ENCODE data around the gene B3GALT6.
A peak's percentile ranks its signal among the peaks of the same experiment; 100 is the strongest.

B3GALT6 gene

DNA sequence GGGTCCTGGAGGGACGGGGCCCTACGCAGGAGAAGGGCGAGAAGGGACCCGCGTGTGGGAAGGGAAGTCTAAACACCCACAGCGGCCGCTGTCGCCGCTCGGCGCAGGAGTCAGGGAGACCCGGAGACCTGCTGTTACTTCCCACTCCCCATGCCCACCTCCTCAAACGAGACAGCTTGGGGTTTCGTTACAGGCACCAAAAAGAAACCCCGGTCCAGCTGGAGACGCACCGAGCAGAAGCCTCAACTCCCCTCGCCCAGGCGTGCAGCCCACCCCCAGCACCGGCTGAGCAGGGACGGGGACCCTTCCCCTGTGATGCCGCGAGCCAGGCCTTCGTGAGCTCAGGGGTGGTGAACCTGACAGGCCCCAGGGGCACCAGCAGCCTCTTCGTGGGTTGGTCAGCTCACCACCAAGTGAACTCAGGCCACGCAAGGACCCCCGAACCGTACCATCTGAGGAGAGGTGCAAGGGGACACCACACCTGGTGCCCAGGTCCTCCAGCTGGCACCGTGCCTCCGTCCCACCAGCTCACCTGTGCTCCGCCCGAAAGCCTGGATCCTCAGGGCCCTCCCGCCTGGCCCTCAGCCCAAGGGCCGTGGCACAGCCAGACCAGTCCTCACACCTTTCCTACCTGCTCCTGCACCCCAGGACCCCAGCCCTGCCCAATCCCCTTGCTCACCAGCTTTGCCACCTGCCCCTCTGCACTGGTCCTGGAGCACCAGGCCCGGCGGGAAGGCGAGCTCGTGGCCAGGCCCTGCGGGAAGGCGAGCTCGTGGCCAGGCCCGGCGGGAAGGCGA lies 5.3 kb upstream of the B3GALT6 start:
- Mint-ChIP-seq H3K9me3 (no peaks in the 10 kb centered on the region), H3K27me3 (no peaks in the 10 kb centered on the region), H3K4me3 (no peak overlapping the region), H3K27ac (no peak overlapping the region), H3K36me3 (ENCODE audit: insufficient read depth) (peaks cover 43% of the 10 kb centered on the region), H3K4me1 (ENCODE audit: low read depth in 2 of 2) (peaks cover 30 to 34% of the 10 kb centered on the region in 2 donors)
- DNase-seq, result no peak
- ATAC-seq (replicated peaks), result no peak

DNA sequence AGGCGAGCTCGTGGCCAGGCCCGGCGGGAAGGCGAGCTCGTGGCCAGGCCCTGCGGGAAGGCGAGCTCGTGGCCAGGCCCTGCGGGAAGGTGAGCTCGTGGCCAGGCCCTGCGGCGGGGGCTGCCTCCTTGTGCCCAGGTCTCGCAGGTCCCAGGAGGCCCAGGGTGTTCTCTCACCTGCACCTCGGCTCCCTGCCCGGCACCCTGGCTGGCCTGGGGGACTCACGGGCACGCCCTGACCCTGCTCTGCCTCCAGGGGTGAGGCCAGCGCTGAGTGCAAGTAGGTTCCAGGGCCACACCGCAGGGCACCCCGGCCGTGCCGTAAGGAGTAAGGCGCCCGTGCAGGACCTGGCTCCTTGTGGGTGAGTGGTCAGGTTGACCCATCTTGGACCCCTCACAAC lies 4.7 kb upstream of the B3GALT6 start:
- no peaks in the 10 kb centered on the region for H3K27me3 Mint-ChIP-seq
- H3K27ac Mint-ChIP-seq, result no peak overlapping the region
- no peak for DNase-seq
- peaks cover 42% of the 10 kb centered on the region for H3K36me3 Mint-ChIP-seq (ENCODE audit: insufficient read depth)
- no peaks in the 10 kb centered on the region for H3K9me3 Mint-ChIP-seq
- H3K4me1 Mint-ChIP-seq (ENCODE audit: low read depth in 2 of 2), result peaks cover 27 to 33% of the 10 kb centered on the region in 2 donors
- ATAC-seq (replicated peaks), result no peak
- H3K4me3 Mint-ChIP-seq, result no peak overlapping the region

DNA sequence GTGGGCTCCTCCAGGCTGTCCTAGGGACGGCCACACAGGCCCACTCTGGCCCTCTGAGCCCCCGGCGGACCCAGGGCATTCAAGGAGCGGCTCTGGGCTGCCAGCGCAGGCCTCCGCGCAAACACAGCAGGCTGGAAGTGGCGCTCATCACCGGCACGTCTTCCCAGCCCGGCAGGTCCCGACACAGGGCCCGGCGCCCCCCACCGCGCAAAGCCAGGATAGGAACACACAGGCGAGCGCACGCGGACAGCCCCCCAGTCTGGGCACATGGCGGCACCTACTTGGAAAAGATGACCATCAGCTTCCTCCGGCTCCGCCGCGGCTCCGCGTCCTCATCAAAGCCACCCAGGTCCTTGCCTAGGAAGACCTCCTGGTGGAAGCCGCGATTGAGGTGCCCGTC lies 3.9 kb upstream of the B3GALT6 start:
- H3K4me3 Mint-ChIP-seq, result no peak overlapping the region
- no peak overlapping the region for H3K27ac Mint-ChIP-seq
- ATAC-seq (replicated peaks) (no peak), DNase-seq (no peak)
- H3K4me1 Mint-ChIP-seq (ENCODE audit: low read depth in 2 of 2), result peaks cover 27 to 29% of the 10 kb centered on the region in 2 donors
- H3K36me3 Mint-ChIP-seq (ENCODE audit: insufficient read depth), result peaks cover 38% of the 10 kb centered on the region
- H3K9me3 Mint-ChIP-seq, result no peaks in the 10 kb centered on the region
- H3K27me3 Mint-ChIP-seq, result no peaks in the 10 kb centered on the region

DNA sequence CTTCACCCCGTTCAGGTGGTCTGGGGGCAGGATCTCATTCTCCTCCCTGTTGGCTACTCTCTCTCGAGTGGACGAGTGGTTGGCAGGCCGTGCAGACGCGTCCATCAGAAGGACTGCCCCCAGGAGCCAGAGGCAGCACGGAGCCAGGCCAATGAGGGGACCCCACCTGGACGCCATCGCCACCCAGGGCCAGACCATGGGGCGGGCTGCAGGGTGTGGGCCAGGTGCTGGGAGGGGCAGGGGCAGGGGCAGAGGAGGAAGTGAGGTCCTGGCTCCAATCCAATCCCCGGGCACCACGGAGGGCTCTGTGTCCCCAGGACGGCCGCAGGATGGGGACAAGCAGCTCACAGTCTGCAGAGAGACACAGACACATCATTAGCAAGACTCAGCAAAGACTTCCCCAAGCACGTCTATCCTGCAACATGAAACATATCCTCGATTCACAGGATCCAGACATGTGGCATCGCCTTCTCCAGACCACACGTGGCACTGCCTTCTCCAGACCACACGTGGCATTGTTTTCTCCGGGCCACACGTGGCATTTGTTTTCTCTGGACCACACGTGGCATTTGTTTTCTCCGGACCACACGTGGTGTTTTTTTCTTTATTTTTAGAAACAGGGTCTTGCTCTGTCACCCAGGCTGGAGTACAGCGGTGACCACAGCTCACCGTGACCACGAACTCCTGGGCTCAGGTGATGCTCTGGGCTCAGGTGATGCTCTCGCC lies 3.3 kb upstream of the B3GALT6 start:
- Mint-ChIP-seq H3K36me3 (ENCODE audit: insufficient read depth) (peaks cover 34% of the 10 kb centered on the region), H3K4me3 (no peak overlapping the region), H3K27me3 (no peaks in the 10 kb centered on the region), H3K4me1 (ENCODE audit: low read depth in 2 of 2) (peaks cover 31% of the 10 kb centered on the region in 2 donors), H3K9me3 (no peaks in the 10 kb centered on the region), H3K27ac (peak overlapping the region in 1 of 2 donors; percentile 80)
- DNase-seq (no peak), ATAC-seq (replicated peaks) (no peak)

DNA sequence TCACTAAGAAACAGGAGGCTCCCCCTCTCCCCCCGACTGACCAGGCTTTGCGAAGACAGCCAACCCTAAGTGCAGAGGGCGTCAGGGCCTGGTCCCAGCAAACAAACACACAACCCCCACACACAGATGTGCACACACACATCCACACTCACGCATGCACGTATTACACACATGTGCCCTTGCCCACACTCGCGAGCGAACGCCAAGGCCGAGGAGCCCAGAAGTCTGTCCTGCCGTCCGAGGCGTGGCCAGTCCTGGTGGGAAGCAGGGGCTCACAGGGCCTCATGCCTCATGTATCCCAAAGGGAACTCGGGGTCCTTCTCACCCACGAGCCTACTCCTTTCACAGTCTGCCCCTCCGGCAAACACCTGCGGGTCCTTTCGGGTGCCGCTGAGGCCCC lies 2.3 kb upstream of the B3GALT6 start:
- peak overlapping the region; percentile 80 to 91 for H3K27ac Mint-ChIP-seq
- DNase-seq (no peak), ATAC-seq (replicated peaks) (no peak)
- H3K4me3 Mint-ChIP-seq, result peak overlapping the region; percentile 42 to 89
- H3K9me3 Mint-ChIP-seq, result no peaks in the 10 kb centered on the region
- peaks cover 31% of the 10 kb centered on the region for H3K36me3 Mint-ChIP-seq (ENCODE audit: insufficient read depth)
- H3K27me3 Mint-ChIP-seq, result no peaks in the 10 kb centered on the region
- H3K4me1 Mint-ChIP-seq (ENCODE audit: low read depth in 2 of 2), result peaks cover 36 to 37% of the 10 kb centered on the region in 2 donors

DNA sequence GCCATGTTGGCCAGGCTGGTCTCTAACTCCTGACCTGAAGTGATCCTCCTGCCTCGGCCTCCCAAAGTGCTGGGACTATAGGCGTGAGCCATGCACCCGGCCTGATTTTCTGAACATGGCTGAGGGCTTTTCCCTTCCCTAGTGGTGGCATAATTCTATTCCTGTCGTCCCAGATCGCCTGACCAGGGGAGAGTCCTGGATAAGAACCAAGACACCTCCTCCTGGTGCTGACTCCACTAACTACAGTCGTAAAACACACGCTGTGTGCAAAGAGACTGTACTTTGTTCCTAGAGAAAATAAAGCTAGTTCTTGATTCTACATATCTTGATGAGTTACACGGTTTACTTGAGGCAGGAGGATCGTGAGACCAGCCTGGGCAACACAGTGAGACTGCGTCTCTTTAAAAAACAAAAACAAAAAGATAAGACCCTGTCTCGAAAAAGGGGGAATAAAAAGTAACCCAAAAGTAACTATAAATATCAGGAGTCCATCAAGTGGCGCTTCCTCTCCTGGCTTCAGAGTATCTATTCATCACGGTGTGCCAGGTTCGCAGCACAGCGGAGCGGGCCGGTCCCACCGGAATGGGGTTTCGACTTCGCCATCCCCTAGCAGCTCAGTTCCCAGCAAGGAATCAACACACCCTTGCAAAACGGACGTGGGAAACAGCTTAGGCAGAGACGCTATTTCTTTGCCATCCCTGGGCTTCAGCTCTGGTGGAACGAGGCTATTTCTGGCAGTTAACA lies 1.2 kb upstream of the B3GALT6 start:
- no peak for DNase-seq
- peaks cover 31 to 32% of the 10 kb centered on the region in 2 donors for H3K4me1 Mint-ChIP-seq (ENCODE audit: low read depth in 2 of 2)
- H3K4me3 Mint-ChIP-seq, result peak overlapping the region; percentile 84 to 89

DNA sequence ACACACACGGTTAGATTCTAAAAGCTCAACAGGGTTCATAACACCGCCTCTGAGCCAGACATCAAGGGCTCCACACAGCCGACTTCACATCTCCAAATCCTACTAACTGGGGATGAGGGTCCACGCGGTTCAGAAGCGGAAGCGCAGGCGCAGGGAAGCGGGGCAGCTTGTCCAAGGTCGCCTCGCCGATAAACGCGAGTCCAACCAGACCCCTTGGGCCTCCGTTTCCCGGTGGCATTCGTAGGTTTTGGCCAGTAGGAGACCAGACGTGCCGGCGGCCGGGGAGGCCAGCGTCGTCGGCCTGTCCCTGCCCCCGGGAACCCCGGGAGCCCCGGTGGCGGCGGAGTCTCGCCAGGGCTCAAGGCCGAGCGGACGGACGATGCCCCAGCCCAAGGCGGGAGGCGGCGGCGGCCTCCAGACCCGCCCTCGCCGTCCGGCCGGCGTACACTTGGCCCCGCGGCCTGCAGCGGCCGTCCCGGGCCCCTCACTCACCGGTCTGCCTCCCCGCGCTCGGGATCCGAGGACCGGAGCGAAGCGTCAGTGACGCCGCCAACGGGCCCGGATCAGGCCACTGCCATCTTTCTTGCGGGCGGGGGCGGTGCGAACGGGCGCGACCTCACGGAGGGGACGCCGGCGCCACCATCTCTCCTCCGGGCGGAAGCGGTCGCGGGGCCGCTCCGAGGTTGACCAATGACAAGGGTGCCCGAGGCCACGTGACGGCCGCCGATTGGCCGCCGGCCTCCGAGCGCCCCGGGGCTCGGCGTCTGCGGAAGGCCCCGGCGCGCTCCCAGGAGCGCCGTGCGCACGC lies 433 bp upstream of the B3GALT6 start, which contains the start of gene SDF4:
Gene SDF4 (minus strand): TSS at position 602 of the 808 bp plus-strand sequence. CDS start 3,229 bp downstream, outside the sequence.
- Mint-ChIP-seq H3K36me3 (ENCODE audit: insufficient read depth) (peaks cover 25% of the 10 kb centered on the region), H3K27me3 (no peaks in the 10 kb centered on the region), H3K9me3 (no peaks in the 10 kb centered on the region), H3K4me1 (ENCODE audit: low read depth in 2 of 2) (peaks cover 29% of the 10 kb centered on the region in 2 donors), H3K27ac (peak within 1 kb of the TSS; percentile 80 to 91), H3K4me3 (peak within 1 kb of the TSS; percentile 84 to 89)
- peak; percentile 94 to 96 (median 95) for DNase-seq
- ATAC-seq (replicated peaks), result peak; percentile 95

More for the DNA sequence above, 1.2 kb upstream of the B3GALT6 start:
- H3K36me3 Mint-ChIP-seq (ENCODE audit: insufficient read depth), result peaks cover 27% of the 10 kb centered on the region
- peak overlapping the region; percentile 80 to 91 for H3K27ac Mint-ChIP-seq
- no peaks in the 10 kb centered on the region for H3K9me3 Mint-ChIP-seq
- ATAC-seq (replicated peaks), result no peak
- no peaks in the 10 kb centered on the region for H3K27me3 Mint-ChIP-seq

DNA sequence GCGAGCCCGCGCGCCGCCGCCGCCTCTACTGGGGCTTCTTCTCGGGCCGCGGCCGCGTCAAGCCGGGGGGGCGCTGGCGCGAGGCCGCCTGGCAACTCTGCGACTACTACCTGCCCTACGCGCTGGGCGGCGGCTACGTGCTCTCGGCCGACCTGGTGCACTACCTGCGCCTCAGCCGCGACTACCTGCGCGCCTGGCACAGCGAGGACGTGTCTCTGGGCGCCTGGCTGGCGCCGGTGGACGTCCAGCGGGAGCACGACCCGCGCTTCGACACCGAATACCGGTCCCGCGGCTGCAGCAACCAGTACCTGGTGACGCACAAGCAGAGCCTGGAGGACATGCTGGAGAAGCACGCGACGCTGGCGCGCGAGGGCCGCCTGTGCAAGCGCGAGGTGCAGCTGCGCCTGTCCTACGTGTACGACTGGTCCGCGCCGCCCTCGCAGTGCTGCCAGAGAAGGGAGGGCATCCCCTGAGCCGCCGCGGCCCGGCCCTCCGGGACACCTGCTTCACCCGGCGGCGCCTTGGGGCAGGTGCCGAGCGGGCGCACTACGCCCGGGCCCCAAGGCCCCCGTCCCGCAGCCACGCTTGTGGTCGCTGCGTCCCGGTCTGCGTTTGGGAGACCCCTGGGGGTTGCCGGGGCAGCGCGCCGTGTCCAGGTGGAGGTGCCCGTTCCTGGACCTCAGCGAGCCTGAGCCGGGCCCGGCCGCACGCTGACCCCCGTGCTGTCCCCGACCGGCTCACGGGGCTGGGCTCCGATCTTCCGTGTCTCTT lies 944 bp downstream of the B3GALT6 start:
- DNase-seq (no peak), ATAC-seq (replicated peaks) (no peak)
- Mint-ChIP-seq H3K4me1 (ENCODE audit: low read depth in 2 of 2) (peaks cover 29% of the 10 kb centered on the region in 2 donors), H3K27me3 (no peaks in the 10 kb centered on the region), H3K27ac (peak overlapping the region; percentile 31 to 83), H3K4me3 (peak overlapping the region; percentile 73 to 79), H3K36me3 (ENCODE audit: insufficient read depth) (peaks cover 25% of the 10 kb centered on the region), H3K9me3 (no peaks in the 10 kb centered on the region)

DNA sequence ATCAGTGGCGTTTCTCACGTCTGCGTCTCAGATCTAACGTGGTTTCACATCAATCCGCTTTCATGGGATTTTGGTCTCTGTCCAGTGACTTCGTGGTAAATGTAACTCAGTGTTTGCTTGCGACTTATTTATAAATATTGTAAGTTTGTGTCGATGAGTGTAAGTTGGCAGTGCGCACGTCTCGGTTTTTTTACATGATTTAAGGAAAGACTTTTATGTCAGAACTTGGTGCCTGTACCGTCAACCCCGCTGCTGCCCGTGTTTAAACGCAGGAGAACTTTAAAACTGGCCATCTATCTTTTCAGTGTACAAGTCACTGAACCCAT lies 1.5 kb downstream of the B3GALT6 start:
- Mint-ChIP-seq H3K4me3 (peak overlapping the region; percentile 73 to 79), H3K9me3 (no peaks in the 10 kb centered on the region), H3K4me1 (ENCODE audit: low read depth in 2 of 2) (peaks cover 29% of the 10 kb centered on the region in 2 donors), H3K27ac (peak overlapping the region in 1 of 2 donors; percentile 83), H3K36me3 (ENCODE audit: insufficient read depth) (peaks cover 20% of the 10 kb centered on the region), H3K27me3 (no peaks in the 10 kb centered on the region)
- ATAC-seq (replicated peaks) (no peak), DNase-seq (no peak)

DNA sequence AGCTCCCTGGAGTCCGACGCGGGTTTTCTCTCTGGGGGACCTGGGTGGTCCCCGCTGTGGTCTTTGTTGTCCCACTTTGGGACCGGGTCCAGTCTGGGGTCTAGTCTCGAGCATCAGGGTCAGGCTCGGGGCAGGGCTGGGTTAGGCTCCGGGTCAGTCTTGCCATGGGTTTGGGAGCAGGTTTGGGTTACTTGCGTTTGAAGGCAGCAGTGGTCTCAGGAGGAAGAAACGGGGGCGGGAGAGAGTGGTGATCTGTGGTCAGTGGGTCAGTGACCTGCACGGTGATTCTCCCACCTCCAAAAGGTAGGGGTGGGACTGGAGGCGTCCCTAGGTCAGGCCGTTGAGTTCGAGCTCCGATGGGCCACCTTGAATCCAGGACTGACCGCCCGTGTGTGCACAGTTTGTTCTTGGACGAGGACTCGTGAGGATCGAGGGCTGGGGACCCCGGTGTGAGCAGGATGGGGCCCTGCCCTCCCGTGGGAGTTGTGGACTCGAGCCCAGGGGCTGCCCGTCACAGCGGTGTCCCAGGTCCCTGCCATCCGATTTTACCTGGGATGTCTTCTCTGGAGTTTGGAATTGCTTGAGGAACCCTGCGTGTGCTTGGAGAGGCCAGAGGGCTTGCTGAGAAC lies 2.3 kb downstream of the B3GALT6 start:
- ATAC-seq (replicated peaks) (no peak), DNase-seq (no peak)
- peaks cover 28 to 29% of the 10 kb centered on the region in 2 donors for H3K4me1 Mint-ChIP-seq (ENCODE audit: low read depth in 2 of 2)
- no peak overlapping the region for H3K27ac Mint-ChIP-seq
- H3K9me3 Mint-ChIP-seq, result no peaks in the 10 kb centered on the region
- H3K27me3 Mint-ChIP-seq, result no peaks in the 10 kb centered on the region
- H3K4me3 Mint-ChIP-seq, result peak overlapping the region; percentile 73 to 79
- peaks cover 18% of the 10 kb centered on the region for H3K36me3 Mint-ChIP-seq (ENCODE audit: insufficient read depth)

DNA sequence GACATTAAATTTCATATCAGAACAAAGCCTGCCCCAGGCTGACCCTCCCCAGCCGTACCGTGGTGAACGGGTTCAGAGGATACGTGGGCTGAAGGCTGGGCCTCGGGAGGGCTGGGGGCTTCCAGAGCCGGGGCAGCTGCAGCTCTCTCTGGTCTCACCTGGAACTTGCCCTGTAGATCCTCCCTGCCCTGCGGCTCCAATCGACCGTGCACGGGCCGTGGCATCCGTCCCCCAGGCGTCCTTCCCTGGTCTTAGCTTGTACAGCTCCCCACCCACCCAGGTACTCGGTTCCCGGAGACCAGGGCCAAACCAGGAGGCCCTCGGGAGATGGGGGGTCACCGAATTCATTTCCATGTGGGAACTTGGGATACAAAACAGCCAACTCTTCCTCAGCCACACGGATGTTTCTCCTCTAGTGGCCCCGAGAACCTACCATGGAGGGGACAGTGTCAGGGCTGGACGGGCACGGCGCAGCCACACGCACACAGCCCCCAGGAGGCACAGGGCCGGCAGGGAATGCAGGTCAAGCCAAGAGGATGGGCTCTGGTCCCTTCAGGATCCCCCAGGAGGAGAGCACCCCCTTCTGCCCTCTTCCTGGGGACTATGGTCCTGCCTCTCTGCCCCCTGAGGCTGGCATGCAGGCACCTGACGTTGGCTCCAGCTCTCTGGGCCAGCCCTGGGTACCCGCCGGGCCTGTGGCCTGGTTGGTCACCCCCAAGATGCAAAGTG lies 3.1 kb downstream of the B3GALT6 start:
- Mint-ChIP-seq H3K27ac (no peak overlapping the region), H3K27me3 (no peaks in the 10 kb centered on the region), H3K9me3 (no peaks in the 10 kb centered on the region), H3K4me1 (ENCODE audit: low read depth in 2 of 2) (peaks cover 20 to 21% of the 10 kb centered on the region in 2 donors), H3K36me3 (ENCODE audit: insufficient read depth) (peaks cover 18% of the 10 kb centered on the region), H3K4me3 (peak overlapping the region in 1 of 2 donors; percentile 4)
- DNase-seq (no peak), ATAC-seq (replicated peaks) (no peak)
